ENCODE measurements around the gene PIGU.

DNA sequence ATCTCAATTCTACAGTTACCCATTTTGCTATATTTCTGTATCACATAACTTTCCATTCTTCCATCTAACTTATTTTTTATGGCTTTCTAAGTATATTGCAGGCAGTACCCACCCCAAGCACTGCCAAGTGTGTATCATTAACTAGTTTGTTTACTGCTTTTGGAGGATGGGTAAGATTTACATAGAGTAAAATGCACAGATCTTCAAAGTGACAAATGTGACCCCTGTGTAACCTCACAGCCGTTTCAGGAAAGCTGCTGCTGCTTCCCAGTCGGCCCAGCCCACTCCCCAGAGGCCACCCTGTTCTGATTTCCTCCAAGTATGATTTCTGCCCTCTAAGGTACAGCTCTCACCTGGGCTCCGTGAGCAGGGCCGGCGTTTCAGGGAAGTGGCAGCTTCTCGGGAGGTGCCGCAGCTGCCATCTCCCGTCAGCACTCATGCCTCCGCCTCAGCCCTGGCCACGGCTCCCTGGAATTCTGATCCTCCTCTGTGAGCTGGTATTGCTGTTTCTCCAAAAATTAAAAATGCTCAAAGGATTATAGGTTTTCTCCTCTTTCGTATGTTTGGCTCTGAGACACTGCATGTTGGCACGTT, 133.3 kb downstream of the PIGU start:
- TF ChIP-seq, protein P1, sequence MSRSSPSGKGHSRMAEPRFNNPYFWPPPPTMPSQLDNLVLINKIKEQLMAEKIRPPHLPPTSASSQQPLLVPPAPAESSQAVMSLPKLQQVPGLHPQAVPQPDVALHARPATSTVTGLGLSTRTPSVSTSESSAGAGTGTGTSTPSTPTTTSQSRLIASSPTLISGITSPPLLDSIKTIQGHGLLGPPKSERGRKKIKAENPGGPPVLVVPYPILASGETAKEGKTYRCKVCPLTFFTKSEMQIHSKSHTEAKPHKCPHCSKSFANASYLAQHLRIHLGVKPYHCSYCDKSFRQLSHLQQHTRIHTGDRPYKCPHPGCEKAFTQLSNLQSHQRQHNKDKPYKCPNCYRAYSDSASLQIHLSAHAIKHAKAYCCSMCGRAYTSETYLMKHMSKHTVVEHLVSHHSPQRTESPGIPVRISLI (tag by site-specific recombination; IDR thresholded peaks at IDR 0.05), result no peak
- no peak for TF ChIP-seq ZNF354C (tag by site-specific recombination; IDR thresholded peaks at IDR 0.05; ENCODE audit: borderline replicate concordance, low read depth)
- TF ChIP-seq ZNF510 (tag by site-specific recombination; IDR thresholded peaks at IDR 0.05; ENCODE audit: insufficient replicate concordance), result no peak
- TF ChIP-seq, protein P2, sequence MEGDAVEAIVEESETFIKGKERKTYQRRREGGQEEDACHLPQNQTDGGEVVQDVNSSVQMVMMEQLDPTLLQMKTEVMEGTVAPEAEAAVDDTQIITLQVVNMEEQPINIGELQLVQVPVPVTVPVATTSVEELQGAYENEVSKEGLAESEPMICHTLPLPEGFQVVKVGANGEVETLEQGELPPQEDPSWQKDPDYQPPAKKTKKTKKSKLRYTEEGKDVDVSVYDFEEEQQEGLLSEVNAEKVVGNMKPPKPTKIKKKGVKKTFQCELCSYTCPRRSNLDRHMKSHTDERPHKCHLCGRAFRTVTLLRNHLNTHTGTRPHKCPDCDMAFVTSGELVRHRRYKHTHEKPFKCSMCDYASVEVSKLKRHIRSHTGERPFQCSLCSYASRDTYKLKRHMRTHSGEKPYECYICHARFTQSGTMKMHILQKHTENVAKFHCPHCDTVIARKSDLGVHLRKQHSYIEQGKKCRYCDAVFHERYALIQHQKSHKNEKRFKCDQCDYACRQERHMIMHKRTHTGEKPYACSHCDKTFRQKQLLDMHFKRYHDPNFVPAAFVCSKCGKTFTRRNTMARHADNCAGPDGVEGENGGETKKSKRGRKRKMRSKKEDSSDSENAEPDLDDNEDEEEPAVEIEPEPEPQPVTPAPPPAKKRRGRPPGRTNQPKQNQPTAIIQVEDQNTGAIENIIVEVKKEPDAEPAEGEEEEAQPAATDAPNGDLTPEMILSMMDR (tag by site-specific recombination; IDR thresholded peaks at IDR 0.05), result no peak
- TF ChIP-seq ZNF274 (IDR thresholded peaks at IDR 0.05; ENCODE audit: low read length), result no peak
- no peak for TF ChIP-seq ZNF274 (tag by site-specific recombination; IDR thresholded peaks at IDR 0.05; ENCODE audit: borderline replicate concordance)
- TF ChIP-seq, protein P3, sequence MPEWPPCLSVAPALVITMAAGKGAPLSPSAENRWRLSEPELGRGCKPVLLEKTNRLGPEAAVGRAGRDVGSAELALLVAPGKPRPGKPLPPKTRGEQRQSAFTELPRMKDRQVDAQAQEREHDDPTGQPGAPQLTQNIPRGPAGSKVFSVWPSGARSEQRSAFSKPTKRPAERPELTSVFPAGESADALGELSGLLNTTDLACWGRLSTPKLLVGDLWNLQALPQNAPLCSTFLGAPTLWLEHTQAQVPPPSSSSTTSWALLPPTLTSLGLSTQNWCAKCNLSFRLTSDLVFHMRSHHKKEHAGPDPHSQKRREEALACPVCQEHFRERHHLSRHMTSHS (tag by site-specific recombination; IDR thresholded peaks at IDR 0.05), result no peak
- TF ChIP-seq KLF10 (tag by site-specific recombination; IDR thresholded peaks at IDR 0.05), result no peak
- no peak for TF ChIP-seq ZNF561 (tag by site-specific recombination; IDR thresholded peaks at IDR 0.05; ENCODE audit: borderline replicate concordance)
- TF ChIP-seq, protein P4, sequence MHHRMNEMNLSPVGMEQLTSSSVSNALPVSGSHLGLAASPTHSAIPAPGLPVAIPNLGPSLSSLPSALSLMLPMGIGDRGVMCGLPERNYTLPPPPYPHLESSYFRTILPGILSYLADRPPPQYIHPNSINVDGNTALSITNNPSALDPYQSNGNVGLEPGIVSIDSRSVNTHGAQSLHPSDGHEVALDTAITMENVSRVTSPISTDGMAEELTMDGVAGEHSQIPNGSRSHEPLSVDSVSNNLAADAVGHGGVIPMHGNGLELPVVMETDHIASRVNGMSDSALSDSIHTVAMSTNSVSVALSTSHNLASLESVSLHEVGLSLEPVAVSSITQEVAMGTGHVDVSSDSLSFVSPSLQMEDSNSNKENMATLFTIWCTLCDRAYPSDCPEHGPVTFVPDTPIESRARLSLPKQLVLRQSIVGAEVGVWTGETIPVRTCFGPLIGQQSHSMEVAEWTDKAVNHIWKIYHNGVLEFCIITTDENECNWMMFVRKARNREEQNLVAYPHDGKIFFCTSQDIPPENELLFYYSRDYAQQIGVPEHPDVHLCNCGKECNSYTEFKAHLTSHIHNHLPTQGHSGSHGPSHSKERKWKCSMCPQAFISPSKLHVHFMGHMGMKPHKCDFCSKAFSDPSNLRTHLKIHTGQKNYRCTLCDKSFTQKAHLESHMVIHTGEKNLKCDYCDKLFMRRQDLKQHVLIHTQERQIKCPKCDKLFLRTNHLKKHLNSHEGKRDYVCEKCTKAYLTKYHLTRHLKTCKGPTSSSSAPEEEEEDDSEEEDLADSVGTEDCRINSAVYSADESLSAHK (tag by site-specific recombination; IDR thresholded peaks at IDR 0.05), result no peak
- TF ChIP-seq ZNF239 (tag by site-specific recombination; IDR thresholded peaks at IDR 0.05), result no peak
- TF ChIP-seq SCRT1 (tag by site-specific recombination; IDR thresholded peaks at IDR 0.05; ENCODE audit: borderline replicate concordance), result no peak
- TF ChIP-seq, protein P5, sequence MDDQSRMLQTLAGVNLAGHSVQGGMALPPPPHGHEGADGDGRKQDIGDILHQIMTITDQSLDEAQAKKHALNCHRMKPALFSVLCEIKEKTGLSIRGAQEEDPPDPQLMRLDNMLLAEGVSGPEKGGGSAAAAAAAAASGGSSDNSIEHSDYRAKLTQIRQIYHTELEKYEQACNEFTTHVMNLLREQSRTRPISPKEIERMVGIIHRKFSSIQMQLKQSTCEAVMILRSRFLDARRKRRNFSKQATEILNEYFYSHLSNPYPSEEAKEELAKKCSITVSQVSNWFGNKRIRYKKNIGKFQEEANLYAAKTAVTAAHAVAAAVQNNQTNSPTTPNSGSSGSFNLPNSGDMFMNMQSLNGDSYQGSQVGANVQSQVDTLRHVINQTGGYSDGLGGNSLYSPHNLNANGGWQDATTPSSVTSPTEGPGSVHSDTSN (CRISPR knock-in tag; IDR thresholded peaks at IDR 0.05), result no peak
- TF ChIP-seq, protein P6, sequence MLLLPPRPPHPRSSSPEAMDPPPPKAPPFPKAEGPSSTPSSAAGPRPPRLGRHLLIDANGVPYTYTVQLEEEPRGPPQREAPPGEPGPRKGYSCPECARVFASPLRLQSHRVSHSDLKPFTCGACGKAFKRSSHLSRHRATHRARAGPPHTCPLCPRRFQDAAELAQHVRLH (tag by site-specific recombination; IDR thresholded peaks at IDR 0.05), result no peak
- TF ChIP-seq ZNF335 (tag by site-specific recombination; conservative IDR thresholded peaks at IDR 0.05), result no peak

Data from HEK293 (cell line).